SK-N-SH treated with all-trans-retinoic acid at 6 μM for 48 hours (cell line): ENCODE results near the gene PIK3CA.

Experiments
- ZFP3 ChIP-seq: fragments of 250-450 bp; sonication (Bioruptor Pico); IDR thresholded peaks from 2 replicates; pipeline ENCODE4 v1.5.0; 2020; ENCODE audit warnings: mild to moderate bottlenecking, moderate library complexity
- TF ChIP-seq, protein P1 (sequence below): fragments of 250-450 bp; sonication (Bioruptor Pico); IDR thresholded peaks from 2 replicates; pipeline ENCODE4 v1.8.0; 2020; ENCODE audit warnings: mild to moderate bottlenecking, moderate library complexity, borderline replicate concordance

GRCh38 chr3:179196700-179197099, 48.5 kb downstream of the PIK3CA start:
- TF ChIP-seq ZFP3, result no peak
- TF ChIP-seq, protein P1, sequence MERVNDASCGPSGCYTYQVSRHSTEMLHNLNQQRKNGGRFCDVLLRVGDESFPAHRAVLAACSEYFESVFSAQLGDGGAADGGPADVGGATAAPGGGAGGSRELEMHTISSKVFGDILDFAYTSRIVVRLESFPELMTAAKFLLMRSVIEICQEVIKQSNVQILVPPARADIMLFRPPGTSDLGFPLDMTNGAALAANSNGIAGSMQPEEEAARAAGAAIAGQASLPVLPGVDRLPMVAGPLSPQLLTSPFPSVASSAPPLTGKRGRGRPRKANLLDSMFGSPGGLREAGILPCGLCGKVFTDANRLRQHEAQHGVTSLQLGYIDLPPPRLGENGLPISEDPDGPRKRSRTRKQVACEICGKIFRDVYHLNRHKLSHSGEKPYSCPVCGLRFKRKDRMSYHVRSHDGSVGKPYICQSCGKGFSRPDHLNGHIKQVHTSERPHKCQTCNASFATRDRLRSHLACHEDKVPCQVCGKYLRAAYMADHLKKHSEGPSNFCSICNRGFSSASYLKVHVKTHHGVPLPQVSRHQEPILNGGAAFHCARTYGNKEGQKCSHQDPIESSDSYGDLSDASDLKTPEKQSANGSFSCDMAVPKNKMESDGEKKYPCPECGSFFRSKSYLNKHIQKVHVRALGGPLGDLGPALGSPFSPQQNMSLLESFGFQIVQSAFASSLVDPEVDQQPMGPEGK (CRISPR knock-in tag), result no peak
